WTC11 (cell line): ENCODE results near the gene SGCA. TPM values are rescaled to one million over a fixed set of nuclear protein-coding genes. Genes with fewer than 3 reads are reported as not detected.

ENCODE experiments used
- ATAC-seq: fragments of 200-7000 bp; cut with Tn5 transposase; 2 replicates; pipeline ENCODE4 v1.10.0; 2021; ENCODE audit warnings: mild to moderate bottlenecking, moderate library complexity
- CTCF ChIA-PET: fragments of 300-600 bp; sonication (Branson Sonifier 250); formaldehyde crosslinking; loops from one replicate; lab custom pipeline; 2021; ENCODE audit warnings: antibody characterized with exemption; lab: Charles Lee
- POLR2A ChIA-PET: fragments of 350-600 bp; sonication (Branson Sonifier 250); formaldehyde crosslinking; loops from one replicate; lab custom pipeline; 2021; ENCODE audit warnings: antibody characterized with exemption; lab: Charles Lee
- DNase-seq: peaks from one replicate; pipeline ENCODE4 v3.0.0; 2021; ENCODE audit warnings: low spot score
- H3K27ac Mint-ChIP-seq: 2 replicates; pipeline ENCODE4 v1.8.0; 2021; ENCODE audit warnings: mixed read lengths
- H3K27me3 Mint-ChIP-seq: 2 replicates; pipeline ENCODE4 v1.8.0; 2021; ENCODE audit warnings: low read depth, mild to moderate bottlenecking, moderate library complexity, mixed read lengths
- H3K36me3 Mint-ChIP-seq: 2 replicates; pipeline ENCODE4 v1.8.0; 2021; ENCODE audit warnings: mixed read lengths
- H3K4me1 Mint-ChIP-seq: 2 replicates; pipeline ENCODE4 v1.8.0; 2022; ENCODE audit warnings: mixed read lengths
- H3K4me3 Mint-ChIP-seq: 2 replicates; pipeline ENCODE4 v1.8.0; 2021; ENCODE audit warnings: mild to moderate bottlenecking, moderate library complexity, mixed read lengths
- H3K9me3 Mint-ChIP-seq: 2 replicates; pipeline ENCODE4 v1.8.0; 2021; ENCODE audit warnings: mixed read lengths
- ATF1 ChIP-seq: sonication (generic); formaldehyde crosslinking; IDR thresholded peaks from 2 replicates; pipeline ENCODE4 v1.8.1; 2023; ENCODE audit warnings: mild to moderate bottlenecking, moderate library complexity, missing genetic modification reagents
- CREB1 ChIP-seq: sonication (generic); formaldehyde crosslinking; IDR thresholded peaks from 2 replicates; pipeline ENCODE4 v1.8.0; 2023; ENCODE audit warnings: mild to moderate bottlenecking, missing genetic modification reagents
- CTCF ChIP-seq: fragments of 200-600 bp; IDR thresholded peaks from 2 replicates; pipeline ENCODE4 v1.8.0; 2022; ENCODE audit warnings: antibody characterized with exemption
- FOXJ3 ChIP-seq: sonication (generic); formaldehyde crosslinking; IDR thresholded peaks from 2 replicates; pipeline ENCODE4 v1.9.0; 2021; ENCODE audit warnings: missing genetic modification reagents, mild to moderate bottlenecking, borderline replicate concordance
- FOXP1 ChIP-seq: sonication (generic); formaldehyde crosslinking; IDR thresholded peaks from 2 replicates; pipeline ENCODE4 v1.8.0; 2022; ENCODE audit warnings: missing genetic modification reagents, mild to moderate bottlenecking, moderate library complexity, borderline replicate concordance
- IRF1 ChIP-seq: sonication (generic); formaldehyde crosslinking; IDR thresholded peaks from 2 replicates; pipeline ENCODE4 v1.8.0; 2023; ENCODE audit warnings: missing genetic modification reagents
- MYBL2 ChIP-seq: sonication (generic); formaldehyde crosslinking; IDR thresholded peaks from 2 replicates; pipeline ENCODE4 v1.8.1; 2023; ENCODE audit warnings: mild to moderate bottlenecking, moderate library complexity, missing genetic modification reagents
- NFATC4 ChIP-seq: fragments of 250-450 bp; sonication (Bioruptor Pico); IDR thresholded peaks from 2 replicates; pipeline ENCODE4 v1.9.0; 2021; ENCODE audit warnings: mild to moderate bottlenecking
- PREB ChIP-seq: sonication (generic); formaldehyde crosslinking; IDR thresholded peaks from 2 replicates; pipeline ENCODE4 v1.8.1; 2022; ENCODE audit warnings: mild to moderate bottlenecking, missing genetic modification reagents, moderate library complexity, borderline replicate concordance
- RORB ChIP-seq: fragments of 250-450 bp; sonication (Bioruptor Pico); IDR thresholded peaks from 2 replicates; pipeline ENCODE4 v1.9.0; 2021; ENCODE audit warnings: mild to moderate bottlenecking
- STAT6 ChIP-seq: sonication (generic); formaldehyde crosslinking; conservative IDR thresholded peaks from 2 replicates; pipeline ENCODE4 v1.8.1; 2023; ENCODE audit warnings: mild to moderate bottlenecking, low read depth, missing genetic modification reagents, moderate library complexity
- TEAD1 ChIP-seq: sonication (generic); formaldehyde crosslinking; IDR thresholded peaks from 2 replicates; pipeline ENCODE4 v1.8.0; 2022; ENCODE audit warnings: mild to moderate bottlenecking, missing genetic modification reagents
- TEAD4 ChIP-seq: sonication (generic); formaldehyde crosslinking; IDR thresholded peaks from 2 replicates; pipeline ENCODE4 v1.8.0; 2022; ENCODE audit warnings: mild to moderate bottlenecking, missing genetic modification reagents
- ZNF121 ChIP-seq: sonication (generic); formaldehyde crosslinking; IDR thresholded peaks from 2 replicates; pipeline ENCODE4 v1.8.0; 2023; ENCODE audit warnings: missing genetic modification reagents
- ZSCAN18 ChIP-seq: fragments of 250-450 bp; sonication (Bioruptor Pico); IDR thresholded peaks from 2 replicates; pipeline ENCODE4 v2.1.2; 2022; ENCODE audit warnings: mild to moderate bottlenecking, moderate library complexity
- total RNA-seq: library from RNA; stranded (reverse); gene quantifications from 3 replicates; pipeline ENCODE4 v1.2.3, GENCODE V29; 2021

Gene SGCA
- total RNA-seq, 1 experiment from 2014 or later, result 1.0 TPM

GRCh38 chr17:50172936-50173334 is 7.1 kb downstream of the SGCA start:
- Mint-ChIP-seq H3K4me3 (no peak overlapping the region), H3K27ac (no peak overlapping the region), H3K36me3 (no peaks in the 10 kb centered on the region), H3K9me3 (no peaks in the 10 kb centered on the region), H3K4me1 (peaks cover 15% of the 10 kb centered on the region), H3K27me3 (peaks cover 3% of the 10 kb centered on the region; the same call in 1 of the 2 replicates)
- no peak for TF ChIP-seq ATF1 (CRISPR knock-in tag)
- TF ChIP-seq MYBL2 (CRISPR knock-in tag), result no peak
- no peak for TF ChIP-seq PREB (CRISPR knock-in tag)
- TF ChIP-seq IRF1 (CRISPR knock-in tag), result no peak
- TF ChIP-seq TEAD4, result no peak
- TF ChIP-seq FOXJ3 (CRISPR knock-in tag), result no peak
- no peak for TF ChIP-seq CREB1
- TF ChIP-seq STAT6, result no peak
- TF ChIP-seq FOXP1 (CRISPR knock-in tag), result no peak
- no peak for TF ChIP-seq CTCF
- ChIA-PET CTCF (interaction anchor here (0.7 to 2.9 kb wide), 10 partner anchors 11 to 189 kb away, joined by 3 to 14 read pairs (median 4); partner anchors contain the start of genes COL1A1 and TMEM92), POLR2A (no interaction called here)
- DNase-seq, result no peak
- no peak for ATAC-seq

GRCh38 chr17:50173335-50173941 is 7.6 kb downstream of the SGCA start:
- Mint-ChIP-seq H3K4me1 (peaks cover 17% of the 10 kb centered on the region), H3K4me3 (no peak overlapping the region), H3K36me3 (no peaks in the 10 kb centered on the region), H3K9me3 (no peaks in the 10 kb centered on the region), H3K27ac (peak overlapping the region; percentile 18; the same call in 1 of the 2 replicates), H3K27me3 (peaks cover 3% of the 10 kb centered on the region; the same call in 1 of the 2 replicates)
- CTCF ChIA-PET, result interaction anchor here (0.6 to 2.9 kb wide), 10 partner anchors 12 to 189 kb away, joined by 3 to 14 read pairs (median 4); partner anchors contain the start of genes COL1A1 and TMEM92
- no peak for DNase-seq
- POLR2A ChIA-PET, result interaction anchor here (0.7 kb wide), 1 partner anchor 101 kb away, joined by 3 read pairs; the partner anchor contains the start of gene TMEM92
- no peak for TF ChIP-seq NFATC4 (CRISPR knock-in tag)
- TF ChIP-seq TEAD1 (CRISPR knock-in tag), result no peak
- TF ChIP-seq RORB (CRISPR knock-in tag), result no peak
- TF ChIP-seq ZNF121 (CRISPR knock-in tag), result no peak
- no peak for TF ChIP-seq STAT6
- no peak for TF ChIP-seq ZSCAN18 (CRISPR knock-in tag)
- no peak; the same call in 1 of the 2 replicates for ATAC-seq
